Measurements from ENCODE around the gene QRICH1. TPM values are rescaled to one million over a fixed set of nuclear protein-coding genes. Genes with fewer than 3 reads are reported as not detected.

Gene QRICH1
- total and polyA plus RNA-seq, 2 of the 13 experiments (the other 11 are each of a cell fraction or from before 2014, with no cell fraction given) = 52.6 to 102 TPM

DNA sequence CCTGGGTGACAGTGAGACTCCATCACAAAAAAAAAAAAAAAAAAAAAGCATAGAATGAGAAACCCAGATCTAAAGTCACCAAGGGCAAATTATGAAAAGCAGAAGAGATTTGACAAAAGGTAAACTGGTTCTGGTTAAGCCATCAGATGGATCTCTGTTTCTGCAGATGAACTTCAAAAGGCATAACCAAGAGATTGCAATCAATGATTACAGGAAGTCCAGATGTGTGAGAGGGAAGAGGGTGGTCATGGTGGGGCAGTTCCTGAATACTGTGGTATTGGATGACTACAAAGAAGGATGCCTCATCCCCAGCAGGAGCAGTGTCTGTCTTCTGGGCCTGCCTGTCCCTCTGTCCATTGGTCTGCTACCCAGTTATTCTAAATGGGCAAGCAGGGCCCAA lies 100.0 kb downstream of the QRICH1 start:
- Histone ChIP-seq H4K20me1 (ENCODE audit: insufficient read depth, low read length) (no peaks in the 10 kb centered on the region), H2AFZ (ENCODE audit: low read length) (no peak overlapping the region), H3K79me2 (ENCODE audit: insufficient read depth, low read length) (no peaks in the 10 kb centered on the region), H3K4me2 (ENCODE audit: low read depth, low read length) (no peak overlapping the region), H3K36me3 (replicated peaks in 1 of 2; ENCODE audit: control insufficient read depth in 1 of 2, insufficient read depth in 2 of 2, low read length in 2 of 2) (no peaks in the 10 kb centered on the region), H3K9me3 (ENCODE audit: low read length) (no peaks in the 10 kb centered on the region), H3K27me3 (ENCODE audit: control insufficient read depth in 1 of 2, insufficient read depth in 2 of 2, low read length in 2 of 2) (no peaks in the 10 kb centered on the region), H3K9ac (ENCODE audit: insufficient read depth, low read depth, low read length) (no peak overlapping the region), H3K27ac (ENCODE audit: extremely low read length, insufficient read depth, low read length) (no peak overlapping the region), H3K4me3 (replicated peaks in 1 of 3; ENCODE audit: insufficient read depth in 1 of 3, low read depth in 2 of 3, low read length in 3 of 3) (no peak overlapping the region), H3K4me1 (ENCODE audit: insufficient read depth, low read length) (peaks cover 22% of the 10 kb centered on the region)
- FAIRE-seq (no peak), ATAC-seq (no peak), DNase-seq (ENCODE audit: low spot score) (no peak)
- TF ChIP-seq, protein P1, sequence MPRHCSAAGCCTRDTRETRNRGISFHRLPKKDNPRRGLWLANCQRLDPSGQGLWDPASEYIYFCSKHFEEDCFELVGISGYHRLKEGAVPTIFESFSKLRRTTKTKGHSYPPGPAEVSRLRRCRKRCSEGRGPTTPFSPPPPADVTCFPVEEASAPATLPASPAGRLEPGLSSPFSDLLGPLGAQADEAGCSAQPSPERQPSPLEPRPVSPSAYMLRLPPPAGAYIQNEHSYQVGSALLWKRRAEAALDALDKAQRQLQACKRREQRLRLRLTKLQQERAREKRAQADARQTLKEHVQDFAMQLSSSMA (CRISPR knock-in tag; IDR thresholded peaks at IDR 0.05) = no peak
- no peak for TF ChIP-seq HNRNPL (IDR thresholded peaks at IDR 0.05; ENCODE audit: low read depth, low read length)
- no peak for TF ChIP-seq EZH2 (conservative IDR thresholded peaks at IDR 0.05; ENCODE audit: low read depth, low read length)
- no peak for TF ChIP-seq ZNF329 (CRISPR knock-in tag; IDR thresholded peaks at IDR 0.05; ENCODE audit: low read depth)
- TF ChIP-seq, protein P2, sequence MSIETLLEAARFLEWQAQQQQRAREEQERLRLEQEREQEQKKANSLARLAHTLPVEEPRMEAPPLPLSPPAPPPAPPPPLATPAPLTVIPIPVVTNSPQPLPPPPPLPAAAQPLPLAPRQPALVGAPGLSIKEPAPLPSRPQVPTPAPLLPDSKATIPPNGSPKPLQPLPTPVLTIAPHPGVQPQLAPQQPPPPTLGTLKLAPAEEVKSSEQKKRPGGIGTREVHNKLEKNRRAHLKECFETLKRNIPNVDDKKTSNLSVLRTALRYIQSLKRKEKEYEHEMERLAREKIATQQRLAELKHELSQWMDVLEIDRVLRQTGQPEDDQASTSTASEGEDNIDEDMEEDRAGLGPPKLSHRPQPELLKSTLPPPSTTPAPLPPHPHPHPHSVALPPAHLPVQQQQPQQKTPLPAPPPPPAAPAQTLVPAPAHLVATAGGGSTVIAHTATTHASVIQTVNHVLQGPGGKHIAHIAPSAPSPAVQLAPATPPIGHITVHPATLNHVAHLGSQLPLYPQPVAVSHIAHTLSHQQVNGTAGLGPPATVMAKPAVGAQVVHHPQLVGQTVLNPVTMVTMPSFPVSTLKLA (IDR thresholded peaks at IDR 0.05) = no peak
- no peak for TF ChIP-seq TOPORS (CRISPR knock-in tag; IDR thresholded peaks at IDR 0.05)
- TF ChIP-seq HDAC2 (CRISPR knock-in tag; IDR thresholded peaks at IDR 0.05) = no peak
- TF ChIP-seq ZNF441 (CRISPR knock-in tag; IDR thresholded peaks at IDR 0.05; ENCODE audit: borderline replicate concordance) = no peak
- TF ChIP-seq ZEB1 (IDR thresholded peaks at IDR 0.05; ENCODE audit: insufficient replicate concordance, low read depth) = no peak
- BruUV-seq (replicated peaks) = no TSS peak
- ChIA-PET POLR2A (interaction anchor here (0.9 kb wide), 1 partner anchor 13 kb away, joined by 3 read pairs; the partner anchor contains the start of gene WDR6), CTCF (ENCODE audit: low intra/inter-chr PET ratio, low total read pairs) (no interaction called here)
- in situ Hi-C loops (cut with HindIII; ENCODE audit: extremely low pct_ligation_motif_present, low pct_unique_long_range_greater_than_20kb) (no loop called here), intact Hi-C loops (cut with micrococcal nuclease; ENCODE audit: unreplicated experiment) (no loop called here)

Data from HepG2 (cell line).